Natural killer cell (primary cell): ENCODE results near the gene ATOH8. TPM values are rescaled to one million over a fixed set of nuclear protein-coding genes. Genes with fewer than 3 reads are reported as not detected.

Source experiments
- ATAC-seq, 3 donors: fragments of 150-1000 bp in 2 of 3; fragments of 200-7000 bp in 1 of 3; cut with Tn5 transposase; 1 replicate in 1 of 3; 2 replicates in 2 of 3; pipeline ENCODE4 v1.10.0; 2021; ENCODE audit warnings: mild to moderate bottlenecking in 2 of 3, moderate library complexity in 2 of 3
- DNase-seq, 2 donors: peaks; one replicate each; pipeline versions ENCODE4 v3.0.0 to v3.0.0-alpha.2; 2013 to 2021; ENCODE audit warnings: mixed read lengths in 1 of 2
- H3K27ac ChIP-seq: one replicate; pipeline ENCODE4 v1.5.1; 2013; ENCODE audit warnings: mild to moderate bottlenecking, low read length
- H3K27me3 ChIP-seq: one replicate; pipeline ENCODE4 v1.6.1; 2013; ENCODE audit warnings: low read length; ENCODE audit not compliant: control insufficient read depth, insufficient read depth
- H3K36me3 ChIP-seq: one replicate; pipeline ENCODE4 v1.6.1; 2013; ENCODE audit warnings: low read length; ENCODE audit not compliant: control insufficient read depth, insufficient read depth
- H3K4me1 ChIP-seq: one replicate; pipeline ENCODE4 v1.6.1; 2013; ENCODE audit warnings: low read length; ENCODE audit not compliant: control insufficient read depth, insufficient read depth
- H3K4me3 ChIP-seq: one replicate; pipeline ENCODE4 v1.5.1; 2013; ENCODE audit warnings: low read length
- H3K9me3 ChIP-seq: one replicate; pipeline ENCODE4 v1.6.1; 2013; ENCODE audit warnings: low read length; ENCODE audit not compliant: control insufficient read depth, insufficient read depth
- H3K27ac Mint-ChIP-seq, 2 donors: one replicate each; pipeline ENCODE4 v1.8.0; 2022; ENCODE audit warnings: mild to moderate bottlenecking in 2 of 2, mixed read lengths in 2 of 2, moderate library complexity in 1 of 2
- H3K27me3 Mint-ChIP-seq, 2 donors: one replicate each; pipeline ENCODE4 v1.8.0; 2022; ENCODE audit warnings: low read depth in 2 of 2, mixed read lengths in 2 of 2
- H3K36me3 Mint-ChIP-seq: one replicate; pipeline ENCODE4 v1.8.0; 2022; ENCODE audit warnings: mixed read lengths
- H3K4me1 Mint-ChIP-seq, 2 donors: one replicate each; pipeline ENCODE4 v1.8.0; 2022; ENCODE audit warnings: mixed read lengths in 2 of 2
- H3K4me3 Mint-ChIP-seq: one replicate; pipeline ENCODE4 v1.8.0; 2022; ENCODE audit warnings: mild to moderate bottlenecking, moderate library complexity, mixed read lengths
- H3K9me3 Mint-ChIP-seq, 2 donors: one replicate each; pipeline ENCODE4 v1.8.0; 2022; ENCODE audit warnings: mixed read lengths in 2 of 2
- CTCF ChIP-seq: fragments of 200-600 bp; IDR thresholded peaks from one replicate; pipeline ENCODE4 v1.8.0; 2022; ENCODE audit warnings: antibody characterized with exemption
- WGBS: methylation state at CpG from one replicate; pipeline ENCODE4 v1.1.7; 2013; ENCODE audit warnings: missing lambda C conversion rate; ENCODE audit not compliant: insufficient coverage; 5-methylcytosine and 5-hydroxymethylcytosine counted together
- intact Hi-C: fragments of 100-400 bp; cut with micrococcal nuclease; formaldehyde crosslinking; loops from one replicate; pipeline ENCODE4 v1.14.2; 2022
- total RNA-seq, 4 donors: library from RNA; stranded (reverse); fragments of 120-200 nt in 1 of 4; gene quantifications; one replicate each; pipeline versions ENCODE4 v1.2.3 to v1.2.4, GENCODE V29; 2013 to 2022

Gene ATOH8
- total RNA-seq, 3 donors from 2014 or later (not counting 1 experiment from before 2014, with no cell fraction given): 0.23 TPM; not detected in 2

GRCh38 chr2:85724731-85725181, 29.0 kb upstream of the ATOH8 start:
- H3K27me3 Mint-ChIP-seq: peaks cover 7 to 9% of the 10 kb centered on the region in 2 donors
- ATAC-seq (no peak), DNase-seq (no peak)
- no peak overlapping the region for H3K27ac Mint-ChIP-seq
- H3K4me3 Mint-ChIP-seq: no peak overlapping the region
- H3K4me1 Mint-ChIP-seq: peaks cover 8 to 12% of the 10 kb centered on the region in 2 donors
- intact Hi-C loops: loop anchor here (5.0 to 10.0 kb wide), 2 partner anchors 47 to 380 kb away; partner anchors contain the start of genes POLR1A and PTCD3
- Histone ChIP-seq H3K4me1 (peaks cover 12% of the 10 kb centered on the region), H3K27ac (no peak overlapping the region), H3K9me3 (no peaks in the 10 kb centered on the region), H3K36me3 (no peaks in the 10 kb centered on the region), H3K27me3 (no peaks in the 10 kb centered on the region), H3K4me3 (no peak overlapping the region)
- no peak for TF ChIP-seq CTCF
- H3K36me3 Mint-ChIP-seq: no peaks in the 10 kb centered on the region
- no peaks in the 10 kb centered on the region for H3K9me3 Mint-ChIP-seq
- 80% methylated on average over 5 of the region's 5 CpGs for WGBS

- H3K4me3 Mint-ChIP-seq: no peak overlapping the region
- H3K9me3 ChIP-seq: no peaks in the 10 kb centered on the region
- H3K4me1 ChIP-seq: peaks cover 12% of the 10 kb centered on the region
- H3K27me3 ChIP-seq: no peaks in the 10 kb centered on the region
- TF ChIP-seq CTCF: no peak
- no peak overlapping the region for H3K4me3 ChIP-seq
- H3K27ac Mint-ChIP-seq: no peak overlapping the region
- no peaks in the 10 kb centered on the region for H3K36me3 ChIP-seq
- H3K4me1 Mint-ChIP-seq: peaks cover 8 to 12% of the 10 kb centered on the region in 2 donors
- no peaks in the 10 kb centered on the region for H3K36me3 Mint-ChIP-seq
- no peak for ATAC-seq
- no peak overlapping the region for H3K27ac ChIP-seq
- H3K9me3 Mint-ChIP-seq: no peaks in the 10 kb centered on the region
- intact Hi-C loops: loop anchor here (5.0 to 10.0 kb wide), 2 partner anchors 48 to 379 kb away; partner anchors contain the start of genes POLR1A and PTCD3
- no peak for DNase-seq
- WGBS: no CpG with 5 or more reads among the region's 2 CpGs
- H3K27me3 Mint-ChIP-seq: peaks cover 7 to 9% of the 10 kb centered on the region in 2 donors
Observed at GRCh38 chr2:85725451-85725850, 28.3 kb upstream of the ATOH8 start.

GRCh38 chr2:85727798-85728197, 26.0 kb upstream of the ATOH8 start:
- Mint-ChIP-seq H3K9me3 (no peaks in the 10 kb centered on the region), H3K4me3 (no peak overlapping the region), H3K27me3 (peaks cover 7 to 9% of the 10 kb centered on the region in 2 donors), H3K27ac (no peak overlapping the region), H3K4me1 (peaks cover 8 to 12% of the 10 kb centered on the region in 2 donors), H3K36me3 (no peaks in the 10 kb centered on the region)
- Histone ChIP-seq H3K4me3 (no peak overlapping the region), H3K27ac (no peak overlapping the region), H3K36me3 (no peaks in the 10 kb centered on the region), H3K27me3 (no peaks in the 10 kb centered on the region), H3K4me1 (peaks cover 12% of the 10 kb centered on the region), H3K9me3 (no peaks in the 10 kb centered on the region)
- DNase-seq: no peak
- TF ChIP-seq CTCF: no peak
- intact Hi-C loops: loop anchor here (1.0 to 10.0 kb wide), 3 partner anchors 50 to 377 kb away; partner anchors contain the start of genes POLR1A and PTCD3
- ATAC-seq: no peak
- WGBS: 88% methylated on average over 10 of the region's 10 CpGs

- ATAC-seq (no peak), DNase-seq (no peak)
- Histone ChIP-seq H3K4me3 (no peak overlapping the region), H3K9me3 (no peaks in the 10 kb centered on the region), H3K36me3 (no peaks in the 10 kb centered on the region), H3K27me3 (no peaks in the 10 kb centered on the region), H3K4me1 (peaks cover 12% of the 10 kb centered on the region), H3K27ac (no peak overlapping the region)
- Mint-ChIP-seq H3K4me3 (no peak overlapping the region), H3K27me3 (peaks cover 7 to 9% of the 10 kb centered on the region in 2 donors), H3K4me1 (peaks cover 8 to 12% of the 10 kb centered on the region in 2 donors), H3K9me3 (no peaks in the 10 kb centered on the region), H3K27ac (no peak overlapping the region), H3K36me3 (no peaks in the 10 kb centered on the region)
- intact Hi-C loops: loop anchor here (1.0 to 10.0 kb wide), 3 partner anchors 51 to 376 kb away; partner anchors contain the start of genes POLR1A and PTCD3
- no peak for TF ChIP-seq CTCF
- 85% methylated on average over 2 of the region's 5 CpGs for WGBS
Observed at GRCh38 chr2:85728342-85728741, 25.4 kb upstream of the ATOH8 start.
